Nephron progenitor cell (in vitro differentiated cells): ENCODE data around the gene SLC1A2.

Source experiments
- DNase-seq: peaks from one replicate; pipeline ENCODE4 v3.0.0; 2021
- H3K27ac Mint-ChIP-seq: 2 replicates; pipeline ENCODE4 v1.8.0; 2021; ENCODE audit warnings: mild to moderate bottlenecking, moderate library complexity, mixed read lengths
- H3K27me3 Mint-ChIP-seq: 2 replicates; pipeline ENCODE4 v1.8.0; 2021; ENCODE audit warnings: mild to moderate bottlenecking, low read depth, mixed read lengths; ENCODE audit not compliant: poor library complexity
- H3K36me3 Mint-ChIP-seq: 2 replicates; pipeline ENCODE4 v1.8.0; 2021; ENCODE audit warnings: low read depth, mixed read lengths
- H3K4me1 Mint-ChIP-seq: 2 replicates; pipeline ENCODE4 v1.8.0; 2021; ENCODE audit warnings: mixed read lengths
- H3K4me3 Mint-ChIP-seq: 2 replicates; pipeline ENCODE4 v1.8.0; 2021; ENCODE audit warnings: mild to moderate bottlenecking, moderate library complexity, mixed read lengths
- H3K9me3 Mint-ChIP-seq: 2 replicates; pipeline ENCODE4 v1.8.0; 2021; ENCODE audit warnings: mild to moderate bottlenecking, moderate library complexity, mixed read lengths
- CTCF ChIP-seq: fragments of 200-600 bp; sonication (generic); IDR thresholded peaks from 2 replicates; pipeline ENCODE4 v1.5.0; 2021; ENCODE audit warnings: antibody characterized with exemption

The SLC1A2 gene

GRCh38 chr11:35358391-35358790 is 61.0 kb downstream of the SLC1A2 start:
- H3K36me3 Mint-ChIP-seq: no peaks in the 10 kb centered on the region
- H3K9me3 Mint-ChIP-seq: no peaks in the 10 kb centered on the region
- no peak for DNase-seq
- H3K4me1 Mint-ChIP-seq: peaks cover 11% of the 10 kb centered on the region
- no peak overlapping the region for H3K27ac Mint-ChIP-seq
- no peak for TF ChIP-seq CTCF
- no peak overlapping the region for H3K4me3 Mint-ChIP-seq
- peaks cover 7% of the 10 kb centered on the region for H3K27me3 Mint-ChIP-seq

GRCh38 chr11:35357923-35358322 is 61.4 kb downstream of the SLC1A2 start:
- TF ChIP-seq CTCF: no peak
- no peak for DNase-seq
- Mint-ChIP-seq H3K4me3 (no peak overlapping the region), H3K27ac (no peak overlapping the region), H3K36me3 (no peaks in the 10 kb centered on the region), H3K4me1 (peaks cover 9% of the 10 kb centered on the region), H3K27me3 (peaks cover 4% of the 10 kb centered on the region), H3K9me3 (no peaks in the 10 kb centered on the region)

- H3K4me3 Mint-ChIP-seq: no peak overlapping the region
- H3K9me3 Mint-ChIP-seq: no peaks in the 10 kb centered on the region
- no peaks in the 10 kb centered on the region for H3K36me3 Mint-ChIP-seq
- H3K27me3 Mint-ChIP-seq: no peaks in the 10 kb centered on the region
- H3K27ac Mint-ChIP-seq: no peak overlapping the region
- H3K4me1 Mint-ChIP-seq: peaks cover 6% of the 10 kb centered on the region
- no peak for TF ChIP-seq CTCF
- no peak for DNase-seq
Measured at GRCh38 chr11:35355102-35355749, 64.1 kb downstream of the SLC1A2 start.

- no peaks in the 10 kb centered on the region for H3K27me3 Mint-ChIP-seq
- H3K4me1 Mint-ChIP-seq: peaks cover under 1% of the 10 kb centered on the region
- H3K27ac Mint-ChIP-seq: no peak overlapping the region
- H3K9me3 Mint-ChIP-seq: no peaks in the 10 kb centered on the region
- H3K36me3 Mint-ChIP-seq: no peaks in the 10 kb centered on the region
- no peak for DNase-seq
- TF ChIP-seq CTCF: no peak
- H3K4me3 Mint-ChIP-seq: no peak overlapping the region
Measured at GRCh38 chr11:35354644-35355043, 64.7 kb downstream of the SLC1A2 start.

- TF ChIP-seq CTCF: no peak
- no peak for DNase-seq
- no peak overlapping the region for H3K27ac Mint-ChIP-seq
- no peaks in the 10 kb centered on the region for H3K4me1 Mint-ChIP-seq
- H3K27me3 Mint-ChIP-seq: no peaks in the 10 kb centered on the region
- no peaks in the 10 kb centered on the region for H3K9me3 Mint-ChIP-seq
- H3K36me3 Mint-ChIP-seq: no peaks in the 10 kb centered on the region
- H3K4me3 Mint-ChIP-seq: no peak overlapping the region
Measured at GRCh38 chr11:35352077-35352888, 67.1 kb downstream of the SLC1A2 start.

GRCh38 chr11:35349897-35350296 is 69.5 kb downstream of the SLC1A2 start:
- Mint-ChIP-seq H3K4me1 (peaks cover 5% of the 10 kb centered on the region), H3K27me3 (no peaks in the 10 kb centered on the region), H3K9me3 (no peaks in the 10 kb centered on the region), H3K4me3 (no peak overlapping the region), H3K27ac (no peak overlapping the region), H3K36me3 (no peaks in the 10 kb centered on the region)
- no peak for TF ChIP-seq CTCF
- no peak for DNase-seq
